Hindlimb muscle (tissue), 1 donor: ENCODE results near the gene ZNHIT2. TPM values are rescaled to one million over a fixed set of nuclear protein-coding genes. Genes with fewer than 3 reads are reported as not detected.
"Not testable (repeated sequence)": the region's sequence is repeated elsewhere in the genome, so short reads cannot be mapped to it uniquely, and the experiment has no call there.

Source experiments
- DNase-seq: peaks from one replicate; pipeline ENCODE4 v3.0.0-alpha.2; 2013
- polyA plus RNA-seq: library from polyadenylated mRNA; unstranded; fragments of 120-200 nt; gene quantifications from one replicate; pipeline ENCODE4 v1.2.1, GENCODE V29; 2013; ENCODE audit not compliant: insufficient read length

The ZNHIT2 gene
- polyA plus RNA-seq, 1 donor, result 4.4 TPM

DNA sequence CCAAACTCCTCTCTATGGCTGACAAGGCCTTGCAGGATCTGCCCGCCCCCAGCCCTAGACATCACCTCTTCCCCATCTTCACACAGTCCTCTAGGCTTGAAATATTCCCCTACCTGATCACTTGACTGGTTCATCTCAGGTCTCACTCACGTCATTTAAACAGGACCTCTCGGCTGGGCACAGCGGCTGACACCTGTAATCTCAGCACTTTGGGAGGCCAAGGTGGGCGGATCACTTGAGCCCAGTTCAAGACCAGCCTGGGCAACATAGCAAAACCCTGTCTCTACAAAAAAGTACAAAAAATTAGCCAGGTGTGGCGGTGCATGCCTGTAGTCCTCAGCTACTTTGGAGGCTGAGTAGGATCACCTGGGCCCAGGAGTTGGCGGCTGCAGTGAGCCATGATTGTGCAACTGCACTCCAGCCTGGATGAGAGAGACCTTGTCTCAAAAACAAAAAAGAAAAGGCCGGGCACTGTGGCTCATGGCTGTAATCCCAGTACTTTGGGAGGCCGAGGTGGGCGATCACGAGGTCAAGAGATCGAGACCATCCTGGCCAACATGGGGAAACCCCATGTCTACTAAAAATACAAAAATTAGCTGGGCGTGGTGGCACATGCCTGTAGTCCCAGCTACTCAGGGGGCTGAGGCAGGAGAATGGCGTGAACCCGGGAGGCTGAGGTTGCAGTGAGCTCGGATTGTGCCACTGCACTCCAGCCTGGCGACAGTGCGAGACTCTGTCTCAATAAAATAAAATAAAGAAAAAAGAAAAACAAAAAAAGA is 1.6 kb upstream of the ZNHIT2 start:
- DNase-seq, result not testable (repeated sequence)

DNA sequence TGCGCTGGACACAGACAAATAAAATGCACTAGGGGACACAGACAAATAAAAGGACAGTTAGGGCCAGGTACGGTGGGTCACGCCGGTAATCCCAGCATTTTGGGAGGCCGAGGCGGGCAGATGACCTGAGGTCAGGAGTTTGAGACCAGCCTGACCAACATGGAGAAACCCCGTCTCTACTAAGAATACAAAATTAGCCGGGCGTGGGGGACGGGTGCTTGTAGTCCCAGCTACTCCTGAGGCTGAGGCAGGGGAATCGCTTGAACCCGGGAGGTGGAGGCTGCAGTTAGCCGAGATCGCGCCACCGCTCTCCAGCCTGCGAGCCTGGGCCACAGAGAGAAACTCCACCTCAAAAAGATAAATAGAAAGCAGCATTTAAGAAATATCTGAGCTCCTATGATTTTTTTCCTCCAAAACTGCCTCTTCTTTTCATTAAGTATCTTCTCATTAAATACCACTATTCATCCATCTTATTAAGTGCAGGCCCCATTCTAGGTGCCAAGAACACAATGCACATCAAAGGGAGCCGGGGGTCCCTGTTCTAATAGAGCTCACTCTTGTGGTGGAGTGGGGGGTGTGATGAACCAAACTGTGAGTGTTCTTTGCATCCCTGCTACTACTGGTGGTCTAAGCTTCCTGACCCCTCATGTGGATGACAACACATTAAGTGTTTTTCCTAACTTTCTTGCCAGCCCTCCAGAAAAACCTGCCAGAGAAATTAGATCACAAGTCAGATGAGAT is 766 bp upstream of the ZNHIT2 start:
- DNase-seq, result no peak

DNA sequence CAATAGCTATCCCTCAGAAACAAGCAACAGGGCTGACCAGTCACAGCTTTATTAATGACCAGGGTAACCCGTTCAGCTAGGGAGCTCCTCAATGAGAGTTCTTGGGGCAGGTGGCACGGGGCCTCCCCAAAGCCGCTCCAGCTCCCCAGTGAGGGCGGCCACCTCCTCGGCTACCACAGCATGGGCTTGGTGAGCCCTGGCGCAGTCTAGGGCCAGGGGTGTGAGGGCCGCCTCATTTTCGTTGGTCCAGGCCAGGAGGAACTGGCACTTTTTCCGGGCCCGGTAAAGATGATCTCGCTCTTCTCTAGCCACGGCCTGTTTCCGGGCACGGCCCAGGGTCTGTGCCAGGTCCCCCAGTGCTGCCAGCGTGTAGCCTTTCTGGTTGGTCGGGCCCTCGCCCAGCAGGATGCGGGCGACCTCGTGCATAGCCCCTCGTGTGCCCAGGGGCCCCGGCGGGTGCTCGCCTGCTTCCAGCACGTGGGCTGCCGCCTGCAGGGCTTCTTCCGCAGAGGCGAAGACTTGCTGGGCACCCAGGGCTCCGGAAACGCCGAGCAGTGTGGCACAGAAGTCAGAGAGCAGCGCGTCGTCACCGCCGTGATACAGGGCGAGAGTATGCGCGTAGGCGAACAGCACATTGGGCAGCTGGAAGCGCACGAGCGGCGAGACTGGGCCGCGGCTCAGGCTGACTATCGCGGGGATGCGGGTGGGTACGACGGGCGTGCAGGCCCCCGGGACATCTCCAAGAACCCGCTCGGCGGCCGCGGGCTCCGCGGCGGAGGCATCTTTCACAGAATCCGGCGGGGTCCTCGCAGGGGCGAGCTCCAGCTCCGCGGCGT is 913 bp downstream of the ZNHIT2 start:
- DNase-seq, result no peak

DNA sequence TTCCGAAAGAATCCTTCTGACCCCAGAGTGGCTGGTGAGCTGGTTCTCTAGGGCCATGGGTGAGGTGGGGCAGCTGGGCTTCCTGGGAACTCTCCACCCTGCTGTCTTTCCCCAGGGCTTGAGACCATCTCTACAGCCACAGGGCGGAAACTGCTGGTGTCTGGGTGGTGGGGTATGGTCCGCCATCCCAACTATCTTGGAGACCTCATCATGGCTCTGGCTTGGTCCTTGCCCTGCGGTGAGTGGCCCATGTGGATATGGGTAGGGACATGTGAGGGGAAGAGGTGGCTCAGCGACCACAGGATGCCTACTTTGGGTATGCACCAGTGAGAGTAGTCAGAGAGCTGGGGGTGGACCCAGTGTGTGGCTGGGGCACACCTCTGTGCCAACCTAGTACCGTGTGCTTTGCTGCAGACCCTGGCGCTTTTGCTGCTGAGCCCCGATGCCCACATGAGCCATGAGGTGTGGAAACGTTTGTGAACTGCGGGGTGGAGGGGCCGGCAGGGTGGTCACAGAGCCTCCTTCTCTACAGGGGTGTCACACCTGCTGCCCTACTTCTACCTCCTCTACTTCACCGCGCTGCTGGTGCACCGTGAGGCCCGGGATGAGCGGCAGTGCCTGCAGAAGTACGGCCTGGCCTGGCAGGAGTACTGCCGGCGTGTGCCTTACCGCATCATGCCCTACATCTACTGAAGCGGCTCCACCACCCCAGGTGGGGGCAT is 2.0 kb downstream of the ZNHIT2 start:
- DNase-seq, result no peak

DNA sequence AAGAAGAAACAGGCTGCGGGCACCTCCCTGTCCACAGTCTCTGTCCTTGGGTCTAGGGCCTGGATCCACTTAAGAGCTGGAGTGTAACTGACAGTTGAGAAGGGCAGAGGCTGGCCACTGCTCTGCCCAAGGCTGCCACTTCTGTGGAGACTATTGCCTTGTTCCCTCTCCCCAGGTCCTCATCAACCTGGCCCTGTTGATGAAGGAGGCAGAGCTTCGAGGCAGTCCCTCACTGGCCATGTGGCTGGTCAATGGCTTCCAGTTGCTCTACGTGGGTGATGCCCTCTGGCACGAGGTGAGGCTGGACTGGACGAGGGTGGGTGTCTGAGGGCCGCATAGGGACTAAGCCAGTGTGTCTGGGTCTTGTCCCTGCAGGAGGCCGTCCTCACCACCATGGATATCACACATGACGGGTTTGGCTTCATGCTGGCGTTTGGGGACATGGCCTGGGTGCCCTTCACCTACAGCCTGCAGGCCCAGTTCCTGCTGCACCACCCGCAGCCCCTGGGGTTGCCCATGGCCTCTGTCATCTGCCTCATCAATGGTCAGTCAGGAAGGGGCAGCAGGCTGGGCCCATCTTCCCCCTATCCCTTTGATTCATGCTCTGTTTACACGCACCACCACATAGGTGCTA is 2.8 kb downstream of the ZNHIT2 start:
- DNase-seq, result no peak

DNA sequence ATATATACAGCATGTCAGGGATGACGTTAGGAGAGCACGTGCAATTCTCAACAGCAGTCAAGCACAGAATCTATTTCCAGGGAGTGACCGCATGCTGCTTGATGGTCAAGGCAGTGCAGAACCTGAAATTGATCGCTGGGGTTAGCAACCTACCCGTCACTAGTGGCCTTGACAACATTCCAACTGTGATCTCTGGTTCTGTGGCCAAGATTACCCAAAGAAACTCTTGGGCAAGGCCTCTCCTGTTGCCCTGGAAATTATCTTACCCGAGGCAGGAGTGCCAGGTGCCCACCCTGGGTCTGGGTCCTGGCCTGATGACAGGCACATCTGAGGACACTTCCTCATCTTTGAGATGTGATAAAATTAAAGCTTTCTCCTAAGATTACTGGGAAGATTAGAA is 3.7 kb downstream of the ZNHIT2 start:
- DNase-seq, result no peak

DNA sequence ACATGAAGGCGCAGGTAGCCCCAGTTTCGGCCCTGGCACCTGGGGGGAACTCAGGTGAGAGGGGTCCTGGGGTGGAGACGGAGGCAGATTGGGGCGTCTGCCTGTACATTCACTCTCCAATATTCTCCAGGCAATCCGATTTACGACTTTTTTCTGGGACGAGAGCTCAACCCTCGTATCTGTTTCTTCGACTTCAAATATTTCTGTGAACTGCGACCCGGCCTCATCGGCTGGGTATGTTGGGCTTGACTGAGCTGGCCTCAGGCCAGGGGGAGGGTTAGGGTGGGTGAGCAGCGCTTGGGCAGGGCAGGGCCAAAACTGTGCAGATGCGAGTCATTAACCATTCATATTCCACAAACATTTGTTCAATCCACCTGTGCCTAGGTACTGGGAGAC is 4.1 kb downstream of the ZNHIT2 start:
- DNase-seq, result no peak

DNA sequence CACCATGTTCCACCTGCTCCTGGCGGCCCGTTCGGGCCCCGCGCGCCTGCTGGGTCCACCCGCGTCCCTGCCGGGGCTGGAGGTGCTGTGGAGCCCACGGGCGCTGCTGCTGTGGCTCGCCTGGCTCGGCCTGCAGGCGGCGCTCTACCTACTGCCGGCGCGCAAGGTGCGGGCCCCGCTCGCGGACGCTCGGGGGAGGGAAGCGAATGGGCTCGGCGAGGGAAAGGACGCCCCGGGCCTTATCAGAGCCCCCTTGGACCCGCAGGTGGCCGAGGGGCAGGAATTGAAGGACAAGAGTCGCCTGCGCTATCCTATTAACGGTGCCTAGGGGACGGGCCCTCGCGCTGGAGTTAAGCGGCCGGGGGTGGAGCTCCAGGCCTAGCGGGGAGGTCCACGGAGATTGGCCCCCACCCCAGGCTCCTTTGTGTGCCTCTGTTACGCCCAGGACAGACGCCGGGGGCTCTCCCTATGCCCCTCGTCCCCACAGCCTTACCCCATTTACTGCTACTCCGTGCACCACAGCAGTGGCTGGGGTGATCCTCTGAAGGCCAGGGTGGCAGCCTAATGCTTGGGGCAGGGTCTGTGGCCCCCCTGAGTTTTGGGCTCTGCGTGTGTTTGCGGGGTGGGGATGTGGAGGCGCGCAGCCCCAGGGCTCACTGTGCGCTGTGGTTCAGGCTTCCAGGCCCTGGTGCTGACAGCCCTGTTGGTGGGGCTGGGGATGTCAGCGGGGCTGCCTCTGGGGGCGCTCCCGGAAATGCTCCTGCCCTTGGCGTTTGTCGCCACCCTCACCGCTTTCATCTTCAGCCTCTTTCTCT is 4.7 kb downstream of the ZNHIT2 start:
- no peak for DNase-seq

DNA sequence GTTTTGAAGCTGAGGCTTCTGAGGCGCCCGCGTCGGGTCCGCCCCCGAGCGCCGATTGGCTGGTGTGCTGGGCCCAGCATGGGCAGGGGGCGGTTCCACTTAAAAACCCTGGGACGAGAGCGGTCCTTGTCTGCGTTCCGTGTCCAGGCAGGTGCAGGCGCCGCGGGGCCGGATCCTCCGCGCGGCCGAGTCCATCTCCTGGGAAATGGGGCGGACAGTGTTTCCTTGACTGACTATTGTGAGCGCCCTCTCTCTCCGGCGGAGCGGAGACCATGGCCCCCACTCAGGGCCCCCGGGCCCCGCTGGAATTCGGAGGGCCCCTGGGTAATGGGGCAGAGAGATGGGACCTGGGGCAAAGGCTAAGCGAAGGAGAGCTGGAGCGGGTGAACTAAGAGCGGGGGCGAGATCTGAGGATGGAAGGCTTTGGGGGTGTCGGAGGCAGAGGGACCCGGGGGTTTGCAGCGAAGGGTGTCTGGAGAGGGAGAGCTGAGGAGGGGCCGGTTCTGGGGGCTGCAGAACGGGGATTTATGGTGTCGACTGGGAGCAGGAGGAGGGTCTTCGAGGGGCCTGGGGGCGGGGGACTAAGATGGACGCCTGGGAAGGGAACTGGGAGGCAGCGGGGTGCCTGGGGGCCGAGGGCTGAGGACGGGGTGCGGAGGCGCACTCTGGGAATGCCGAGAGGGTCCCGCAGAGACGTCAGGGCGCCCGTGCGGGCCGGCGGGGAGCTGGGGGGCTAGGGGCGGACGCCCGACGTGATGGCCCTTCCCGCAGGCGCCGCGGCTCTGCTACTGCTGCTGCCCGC is 5.6 kb downstream of the ZNHIT2 start, which contains the start of gene TM7SF2:
TSS of gene TM7SF2 (plus strand) at position 129 of the 802 bp plus-strand sequence. CDS start at position 273, 144 bp downstream.
- peak; percentile 91 for DNase-seq

DNA sequence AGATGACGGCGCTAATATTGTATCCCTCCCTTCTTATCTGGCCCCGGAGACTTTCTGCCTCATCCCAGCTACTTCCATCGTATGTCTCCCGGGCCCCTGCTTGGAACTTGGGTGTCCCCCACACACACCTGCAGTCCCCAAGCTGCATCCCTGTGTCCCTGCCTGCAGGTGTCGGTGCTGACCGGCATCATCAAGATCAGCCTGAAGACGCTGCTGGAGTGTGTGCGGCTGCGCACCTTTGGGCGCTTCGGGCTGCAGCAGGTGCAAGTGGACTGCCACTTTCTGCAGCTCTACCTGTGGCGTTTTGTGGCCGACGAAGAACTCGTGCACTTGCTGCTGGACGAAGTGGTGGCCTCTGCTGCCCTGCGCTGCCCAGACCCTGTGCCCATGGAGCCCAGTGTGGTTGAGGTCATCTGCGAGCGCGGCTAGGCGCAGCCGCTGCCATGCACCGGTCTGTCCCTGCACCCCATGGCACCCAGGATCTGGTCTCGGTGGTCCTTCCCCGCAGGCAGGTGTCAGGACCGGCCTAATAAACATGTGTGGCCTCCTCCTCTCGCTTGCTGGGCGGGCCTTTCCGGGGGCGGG is 6.2 kb downstream of the ZNHIT2 start:
- no peak for DNase-seq

DNA sequence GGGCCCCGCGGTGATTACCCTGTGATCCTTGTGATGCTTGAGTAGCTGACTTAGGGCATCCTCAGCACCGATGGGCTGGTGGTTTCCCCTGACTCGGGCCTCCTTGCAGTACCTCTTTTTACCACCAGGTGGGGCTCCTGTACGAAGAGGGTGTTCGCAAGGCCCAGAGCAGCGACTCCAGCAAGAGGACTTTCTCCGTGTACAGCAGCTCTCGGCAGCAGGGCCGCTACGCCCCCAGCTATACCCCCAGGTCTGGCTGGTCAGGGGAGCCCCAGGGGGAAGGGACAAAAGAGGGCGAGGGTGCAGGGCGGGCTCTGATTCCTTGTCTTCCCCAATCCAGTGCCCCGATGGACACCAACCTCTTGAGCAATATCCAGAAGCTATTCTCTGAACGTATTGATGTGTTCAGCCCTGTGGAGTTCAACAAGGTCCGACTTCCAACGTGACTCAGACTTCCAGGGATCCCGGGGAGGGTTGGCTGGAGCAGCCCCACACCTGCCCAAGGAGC is 7.1 kb downstream of the ZNHIT2 start:
- DNase-seq, result peak; percentile 80

DNA sequence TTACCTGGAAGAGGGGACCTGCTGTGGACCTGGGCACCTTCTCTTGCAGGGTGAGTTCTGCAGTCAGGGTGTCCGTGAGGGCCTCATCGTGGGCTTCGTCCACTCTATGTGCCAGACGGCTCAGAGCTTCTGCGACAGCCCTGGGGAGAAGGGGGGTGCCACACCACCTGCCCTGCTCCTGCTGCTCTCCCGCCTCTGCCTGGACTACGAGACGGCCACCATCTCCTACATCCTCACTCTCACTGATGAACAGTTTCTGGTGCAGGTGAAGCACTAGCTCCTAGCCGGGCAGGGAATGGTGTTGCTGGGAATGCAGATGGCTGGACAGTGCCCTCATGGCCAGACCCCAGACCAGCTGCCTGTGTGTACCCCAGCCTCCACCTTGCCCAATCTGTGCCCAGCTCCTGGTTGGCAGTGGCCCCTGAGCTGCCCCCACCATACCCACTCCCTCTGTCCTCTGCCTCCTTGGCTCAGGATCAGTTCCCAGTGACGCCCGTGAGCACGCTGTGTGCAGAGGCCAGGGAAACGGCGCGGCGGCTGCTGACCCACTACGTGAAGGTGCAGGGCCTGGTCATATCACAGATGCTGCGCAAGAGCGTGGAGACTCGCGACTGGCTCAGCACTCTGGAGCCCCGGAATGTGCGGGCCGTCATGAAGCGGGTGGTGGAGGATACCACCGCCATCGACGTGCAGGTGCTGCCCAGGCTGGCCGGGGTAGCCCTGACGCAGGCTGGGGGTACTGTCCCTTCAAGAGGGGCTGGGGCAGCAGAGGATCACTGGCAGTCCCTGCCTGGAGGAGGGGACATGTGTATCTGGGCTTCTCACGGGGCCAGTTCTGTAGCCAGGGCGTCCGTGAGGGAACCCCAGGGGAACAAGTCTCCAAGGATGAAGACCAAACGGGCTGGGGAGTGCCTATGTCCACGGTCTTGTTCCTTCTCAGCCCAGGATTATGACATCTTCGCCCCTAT is 8.0 kb downstream of the ZNHIT2 start:
- DNase-seq, result no peak

DNA sequence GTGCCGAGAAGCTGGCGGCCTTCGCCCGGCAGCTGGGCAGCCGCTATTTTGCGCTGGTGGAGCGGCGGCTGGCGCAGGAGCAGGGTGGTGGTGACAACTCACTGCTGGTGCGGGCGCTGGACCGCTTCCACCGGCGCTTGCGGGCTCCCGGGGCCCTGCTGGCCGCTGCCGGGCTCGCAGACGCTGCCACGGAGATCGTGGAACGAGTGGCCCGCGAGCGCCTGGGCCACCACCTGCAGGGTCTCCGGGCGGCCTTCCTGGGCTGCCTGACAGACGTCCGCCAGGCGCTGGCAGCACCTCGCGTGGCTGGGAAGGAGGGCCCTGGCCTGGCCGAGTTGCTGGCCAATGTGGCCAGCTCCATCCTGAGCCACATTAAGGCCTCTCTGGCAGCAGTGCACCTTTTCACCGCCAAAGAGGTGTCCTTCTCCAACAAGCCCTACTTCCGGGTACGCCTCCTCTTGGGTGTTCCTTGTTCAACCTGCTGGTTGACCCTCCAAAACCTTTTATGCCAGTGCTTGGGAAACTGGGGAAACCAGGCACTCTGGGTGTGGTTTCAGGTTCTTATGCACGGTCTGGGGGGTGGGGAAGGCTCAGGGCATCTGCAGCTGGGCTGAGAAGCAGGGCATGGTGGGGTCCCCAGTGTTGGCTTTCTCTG is 8.9 kb downstream of the ZNHIT2 start:
- no peak for DNase-seq

DNA sequence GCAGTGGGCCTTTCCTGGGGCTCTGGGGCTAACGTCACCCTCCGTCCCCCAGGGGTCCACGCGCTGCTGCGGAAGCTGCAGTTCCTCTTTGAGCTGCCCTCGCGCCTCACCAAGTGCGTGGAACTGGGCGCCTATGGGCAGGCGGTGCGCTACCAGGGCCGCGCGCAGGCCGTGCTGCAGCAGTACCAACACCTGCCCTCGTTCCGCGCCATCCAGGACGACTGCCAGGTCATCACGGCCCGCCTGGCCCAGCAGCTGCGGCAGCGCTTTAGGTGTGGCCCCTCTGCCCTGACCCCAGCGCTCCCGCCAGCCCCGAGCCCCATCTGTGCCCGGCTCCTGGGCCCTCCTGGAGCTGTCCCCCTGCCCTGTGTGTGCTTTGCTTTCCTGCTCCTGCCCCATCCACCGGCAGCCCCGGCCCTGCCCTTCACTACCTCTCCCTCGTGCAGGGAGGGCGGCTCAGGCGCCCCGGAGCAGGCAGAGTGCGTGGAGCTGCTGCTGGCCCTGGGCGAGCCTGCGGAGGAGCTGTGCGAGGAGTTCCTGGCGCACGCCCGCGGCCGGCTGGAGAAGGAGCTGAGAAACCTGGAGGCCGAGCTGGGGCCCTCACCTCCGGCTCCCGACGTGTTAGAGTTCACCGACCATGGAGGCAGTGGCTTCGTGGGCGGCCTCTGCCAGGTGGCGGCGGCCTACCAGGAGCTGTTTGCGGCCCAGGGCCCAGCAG is 9.6 kb downstream of the ZNHIT2 start:
- no peak for DNase-seq

DNA sequence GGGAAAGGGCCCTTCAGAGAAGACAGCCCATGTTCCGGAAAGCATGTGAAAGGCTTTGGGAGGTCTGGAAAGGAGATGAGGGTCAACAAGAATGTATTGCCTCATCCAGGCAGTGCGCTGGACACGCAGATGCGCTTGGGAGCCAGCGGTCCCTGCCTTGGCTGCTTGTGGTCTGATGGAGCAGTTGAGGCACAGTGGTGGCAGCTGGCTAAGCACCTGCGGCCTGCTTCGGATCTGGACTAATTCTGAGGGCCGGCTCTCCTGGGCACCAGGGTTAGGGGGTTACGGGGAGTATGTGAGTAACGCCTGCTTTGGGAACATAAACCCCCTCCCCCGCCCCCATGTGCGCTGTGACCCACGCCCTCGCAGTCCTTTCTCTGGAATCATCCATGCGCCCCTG is 10.4 kb downstream of the ZNHIT2 start:
- no peak for DNase-seq

DNA sequence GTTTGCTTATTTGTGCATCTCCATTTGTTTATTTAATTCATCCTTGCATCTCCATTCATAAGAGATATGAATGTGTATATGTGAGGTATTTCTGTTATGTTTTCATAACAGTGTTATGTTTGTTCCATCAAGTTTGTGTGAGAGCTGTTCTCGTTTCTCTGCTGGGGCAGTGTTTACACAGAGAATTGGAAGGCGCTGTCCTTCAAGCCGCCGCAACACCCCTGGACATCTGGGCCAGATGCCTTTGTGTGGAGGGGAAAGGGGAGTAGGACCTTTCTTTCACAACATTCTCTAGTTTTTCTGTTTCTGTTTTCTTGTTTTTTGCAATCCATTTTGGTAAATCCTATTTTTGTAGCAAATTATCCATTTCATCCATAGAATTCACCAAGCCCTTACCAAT is 12.9 kb downstream of the ZNHIT2 start:
- DNase-seq, result no peak

DNA sequence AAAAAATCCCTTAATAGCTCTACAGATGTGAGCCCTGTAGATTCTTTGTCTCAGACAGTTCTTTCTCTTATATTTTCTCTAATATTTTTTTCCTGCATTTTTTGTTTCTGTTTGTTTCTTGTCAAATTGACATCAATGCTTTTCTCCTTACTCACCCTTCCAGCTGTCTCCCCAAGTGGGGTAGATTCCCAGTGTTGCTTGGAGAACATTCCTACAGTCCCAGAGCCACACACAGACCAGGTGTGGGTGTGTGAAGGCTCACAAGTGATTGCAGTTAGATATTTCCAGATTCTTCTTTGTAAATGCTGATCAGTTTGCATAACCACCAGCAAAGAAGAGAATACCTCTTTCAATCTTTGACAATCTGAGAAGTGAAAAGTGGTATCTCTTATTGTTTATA is 14.0 kb downstream of the ZNHIT2 start:
- no peak for DNase-seq
